ENCODE results near the gene NKAPL. TPM values are rescaled to one million over a fixed set of nuclear protein-coding genes. Genes with fewer than 3 reads are reported as not detected.
"Not testable (repeated sequence)": the region's sequence is repeated elsewhere in the genome, so short reads cannot be mapped to it uniquely, and the experiment has no call there.

NKAPL gene
- polyA plus RNA-seq, 1 experiment, result 0.52 TPM

GRCh38 chr6:28303570-28303969, 44.5 kb downstream of the NKAPL start:
- Histone ChIP-seq H3K9me3 (ENCODE audit: control insufficient read depth, insufficient read depth, low read length) (no peaks in the 10 kb centered on the region), H3K27ac (ENCODE audit: low read depth, low read length) (no peak overlapping the region), H3K4me3 (ENCODE audit: low read depth, low read length) (no peak overlapping the region), H3K27me3 (ENCODE audit: control insufficient read depth, insufficient read depth, low read length) (no peaks in the 10 kb centered on the region)
- ChIA-PET POLR2A (no interaction called here), CTCF (no interaction called here)
- no peak for DNase-seq (ENCODE audit: low read depth, low spot score)
- no peak for TF ChIP-seq CTCF (IDR thresholded peaks at IDR 0.05; ENCODE audit: low read depth, low read length)

DNA sequence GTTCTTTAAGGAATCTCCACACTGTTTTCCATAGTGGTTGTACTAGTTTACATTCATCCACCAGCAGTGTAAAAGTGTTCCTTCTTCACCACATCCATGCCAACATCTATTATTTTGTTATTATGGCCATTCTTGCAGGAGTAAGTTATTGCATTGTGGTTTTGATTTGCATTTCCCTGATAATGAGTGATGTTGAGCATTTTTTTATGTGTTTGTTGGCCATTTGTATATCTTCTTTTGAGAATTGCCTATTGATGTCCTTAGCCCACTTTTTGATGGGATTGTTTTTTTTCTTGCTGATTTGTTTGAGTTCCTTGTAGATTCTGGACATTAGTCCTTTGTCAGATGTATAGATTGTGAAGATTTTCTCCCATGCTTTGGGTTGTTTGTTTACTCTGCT, 47.3 kb downstream of the NKAPL start:
- H3K27ac ChIP-seq (ENCODE audit: low read depth, low read length); CTCF ChIA-PET; H3K4me3 ChIP-seq (ENCODE audit: low read depth, low read length); H3K27me3 ChIP-seq (ENCODE audit: control insufficient read depth, insufficient read depth, low read length); DNase-seq (ENCODE audit: low read depth, low spot score); H3K9me3 ChIP-seq (ENCODE audit: control insufficient read depth, insufficient read depth, low read length); POLR2A ChIA-PET: not testable (repeated sequence)

Other genes with a start within 250 kb of the NKAPL start
- 0.14 and 0.15 TPM in 2 replicates for gene ZNF165, start 178.7 kb upstream of the NKAPL start, polyA plus RNA-seq (2011; rRNA removed)
- 2.7 and 3.2 TPM in 2 replicates for gene ZSCAN16, start 134.7 kb upstream of the NKAPL start, polyA plus RNA-seq (2011; rRNA removed)
- 11.5 and 15.0 TPM in 2 replicates for gene ZKSCAN8, start 117.4 kb upstream of the NKAPL start, polyA plus RNA-seq (2011; rRNA removed)
- gene ZSCAN9, start 34.0 kb upstream of the NKAPL start, polyA plus RNA-seq (2011; rRNA removed), result 14.8 and 18.2 TPM in 2 replicates
- gene ZKSCAN4, start 7.0 kb upstream of the NKAPL start, polyA plus RNA-seq (2011; rRNA removed), result 3.7 and 4.7 TPM in 2 replicates
- gene ZSCAN26, start 7.8 kb downstream of the NKAPL start, polyA plus RNA-seq (2011; rRNA removed), result 17.9 and 24.0 TPM in 2 replicates
- gene PGBD1, start 22.3 kb downstream of the NKAPL start, polyA plus RNA-seq (2011; rRNA removed), result 5.6 and 7.2 TPM in 2 replicates
- gene ZSCAN31, start 76.9 kb downstream of the NKAPL start, polyA plus RNA-seq (2011; rRNA removed), result 5.0 TPM in 2 replicates
- 4.7 and 6.0 TPM in 2 replicates for gene ZKSCAN3, start 90.7 kb downstream of the NKAPL start, polyA plus RNA-seq (2011; rRNA removed)
- 4.0 and 5.5 TPM in 2 replicates for gene ZSCAN12, start 140.4 kb downstream of the NKAPL start, polyA plus RNA-seq (2011; rRNA removed)
- gene ZSCAN23, start 184.2 kb downstream of the NKAPL start, polyA plus RNA-seq (2011; rRNA removed), result 3.5 and 4.6 TPM in 2 replicates